Muscle of leg (tissue), 11 donors: ENCODE data around the gene SORCS1. TPM values are rescaled to one million over a fixed set of nuclear protein-coding genes. Genes with fewer than 3 reads are reported as not detected.

Experiments
- DNase-seq: peaks from one replicate; pipeline ENCODE4 v3.0.0; 2013
- H3K27ac ChIP-seq: one replicate; pipeline ENCODE4 v1.5.1; 2013; ENCODE audit warnings: mild to moderate bottlenecking, low read length, control low read depth
- H3K27me3 ChIP-seq: one replicate; pipeline ENCODE4 v1.6.1; 2013; ENCODE audit warnings: low read length; ENCODE audit not compliant: control insufficient read depth, insufficient read depth
- H3K36me3 ChIP-seq: one replicate; pipeline ENCODE4 v1.6.1; 2013; ENCODE audit warnings: low read length; ENCODE audit not compliant: control insufficient read depth, insufficient read depth
- H3K4me1 ChIP-seq: one replicate; pipeline ENCODE4 v1.6.1; 2013; ENCODE audit warnings: low read length; ENCODE audit not compliant: control insufficient read depth, insufficient read depth
- H3K4me3 ChIP-seq: one replicate; pipeline ENCODE4 v1.5.1; 2013; ENCODE audit warnings: low read length, control low read depth
- H3K9me3 ChIP-seq: replicated peaks from 2 replicates; pipeline ENCODE4 v1.6.1; 2013; ENCODE audit warnings: low read depth, low read length; ENCODE audit not compliant: control insufficient read depth
- WGBS: methylation state at CpG from one replicate; pipeline ENCODE4 v1.1.5; 2013; ENCODE audit warnings: missing lambda C conversion rate; ENCODE audit not compliant: insufficient coverage; 5-methylcytosine and 5-hydroxymethylcytosine counted together
- polyA plus RNA-seq, 8 donors: library from polyadenylated mRNA; unstranded; fragments of 120-200 nt; gene quantifications; one replicate each; pipeline versions ENCODE4 v1.2.1 to v1.2.3, GENCODE V29; 2013; ENCODE audit warnings: inconsistent platforms in 1 of 8, low replicate concordance in 1 of 8; ENCODE audit not compliant: insufficient read length in 8 of 8, insufficient read depth in 1 of 8
- total RNA-seq: library from RNA; stranded (reverse); fragments of 120-200 nt; gene quantifications from one replicate; pipeline ENCODE4 v1.2.4, GENCODE V29; 2013

Gene SORCS1
- total and polyA plus RNA-seq, 9 donors: 2.4 to 6.2 (median 3.8) TPM

DNA sequence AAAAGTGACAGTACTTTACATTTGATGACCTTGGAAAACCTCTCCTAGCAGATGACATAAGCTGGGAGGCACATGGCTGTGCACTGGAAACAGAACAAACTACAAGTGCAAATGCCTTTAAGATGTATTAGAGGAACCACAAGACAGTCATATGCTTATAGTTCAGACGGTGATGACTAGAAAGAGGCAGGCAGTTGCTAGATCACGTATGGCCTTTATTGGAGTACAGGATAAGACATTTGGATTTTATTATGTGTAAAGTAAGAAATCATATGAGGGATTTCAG is 290.0 kb downstream of the SORCS1 start:
- no peaks in the 10 kb centered on the region for H3K36me3 ChIP-seq
- H3K4me3 ChIP-seq: no peak overlapping the region
- no peaks in the 10 kb centered on the region for H3K27me3 ChIP-seq
- H3K27ac ChIP-seq: no peak overlapping the region
- H3K4me1 ChIP-seq: no peaks in the 10 kb centered on the region
- H3K9me3 ChIP-seq: peaks cover 2% of the 10 kb centered on the region
- no peak for DNase-seq
- no CpG with 5 or more reads among the region's 2 CpGs for WGBS

DNA sequence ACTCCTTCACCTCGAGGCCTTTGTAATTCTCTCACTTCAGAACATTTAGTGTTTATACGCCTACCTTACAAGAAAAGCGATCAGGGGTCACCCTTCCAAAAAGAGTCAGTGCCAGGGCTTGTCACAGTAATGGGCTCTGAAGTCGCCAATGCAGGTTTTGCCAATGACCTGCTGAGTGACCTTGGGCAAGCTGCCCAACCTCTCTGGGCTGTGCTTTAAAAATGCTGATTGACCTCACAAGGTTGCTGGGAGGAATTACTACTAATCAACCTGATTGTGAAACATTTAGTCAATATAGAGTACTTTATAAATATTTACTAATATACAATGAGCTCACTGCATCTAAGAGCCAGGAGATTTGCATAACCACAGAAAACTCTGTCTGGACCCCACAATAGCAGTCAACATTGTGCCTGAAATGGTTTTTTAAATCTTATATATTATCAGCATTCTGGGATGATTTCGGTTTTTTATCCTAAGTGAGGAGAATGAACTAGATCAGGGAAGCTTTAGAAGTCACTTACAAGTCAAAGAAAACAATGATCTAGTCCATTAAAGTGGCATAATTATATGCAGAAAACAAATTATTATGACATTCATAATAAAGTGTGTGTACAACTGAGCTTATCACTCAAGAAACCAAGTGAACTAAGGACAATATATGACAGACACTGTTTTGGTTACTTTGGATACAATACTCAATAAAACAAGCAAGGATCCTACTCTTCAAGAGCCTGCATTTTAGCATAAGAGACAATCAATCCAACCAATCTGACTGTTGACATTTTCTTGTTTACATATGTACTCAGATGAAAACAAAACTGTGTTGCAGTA is 290.5 kb downstream of the SORCS1 start:
- Histone ChIP-seq H3K4me3 (no peak overlapping the region), H3K36me3 (no peaks in the 10 kb centered on the region), H3K27ac (no peak overlapping the region), H3K9me3 (peaks cover 2% of the 10 kb centered on the region), H3K27me3 (no peaks in the 10 kb centered on the region), H3K4me1 (no peaks in the 10 kb centered on the region)
- DNase-seq: no peak
- WGBS: 90% methylated on average over 4 of the region's 5 CpGs

DNA sequence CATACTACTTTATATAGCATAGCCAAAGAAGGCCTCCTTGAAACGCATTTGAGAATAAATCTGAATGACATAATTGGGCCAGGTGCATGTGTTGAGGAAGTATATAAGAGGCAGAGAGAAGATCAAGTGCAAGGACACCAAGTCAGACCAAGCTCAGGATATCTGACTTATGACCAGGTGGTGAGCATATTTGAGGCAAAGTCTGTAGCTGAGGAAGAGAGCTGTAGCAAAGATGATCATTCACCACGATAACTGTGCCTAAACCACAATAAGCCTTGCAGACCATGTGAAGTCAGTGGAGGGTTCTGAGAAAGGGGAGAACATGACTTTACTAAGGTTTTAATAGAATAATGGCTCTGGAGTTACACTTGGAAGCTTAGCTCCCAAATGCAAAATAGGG is 292.3 kb downstream of the SORCS1 start:
- WGBS: 80% methylated on average over 1 of the region's 2 CpGs
- no peak for DNase-seq
- H3K9me3 ChIP-seq: peaks cover 2% of the 10 kb centered on the region
- H3K27ac ChIP-seq: no peak overlapping the region
- no peak overlapping the region for H3K4me3 ChIP-seq
- H3K27me3 ChIP-seq: no peaks in the 10 kb centered on the region
- H3K4me1 ChIP-seq: no peaks in the 10 kb centered on the region
- H3K36me3 ChIP-seq: no peaks in the 10 kb centered on the region

DNA sequence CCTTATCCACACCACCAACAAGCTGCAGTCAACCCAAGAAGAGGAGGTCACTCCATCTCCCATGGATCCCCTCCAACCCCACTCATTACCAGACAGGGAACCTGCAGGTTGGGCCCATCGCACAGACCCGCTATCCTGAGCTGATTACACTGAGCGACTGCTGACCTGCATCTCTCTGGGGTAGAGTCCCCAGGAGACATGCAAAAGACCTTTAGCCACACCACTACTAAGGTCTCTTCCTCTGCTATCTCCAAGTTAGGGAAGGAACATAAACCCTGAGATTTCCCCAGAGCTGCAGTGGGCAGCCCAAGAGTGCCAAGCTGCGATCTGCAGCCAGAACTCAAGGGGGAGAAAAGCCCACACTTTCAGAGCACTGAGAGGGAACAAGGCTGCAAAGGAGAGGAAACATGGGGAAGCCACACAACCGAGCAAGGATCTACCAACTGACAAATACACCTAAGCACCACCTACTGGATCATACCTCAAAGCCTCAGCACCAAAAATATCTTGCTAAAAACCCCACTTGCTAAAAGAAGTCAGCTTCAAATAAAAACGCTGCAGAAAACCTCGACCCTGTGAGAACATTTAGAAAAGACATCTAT is 298.2 kb downstream of the SORCS1 start:
- H3K9me3 ChIP-seq: peaks cover 3% of the 10 kb centered on the region
- no peak overlapping the region for H3K4me3 ChIP-seq
- 97% methylated on average over 6 of the region's 7 CpGs for WGBS
- DNase-seq: no peak
- no peaks in the 10 kb centered on the region for H3K4me1 ChIP-seq
- H3K36me3 ChIP-seq: no peaks in the 10 kb centered on the region
- no peaks in the 10 kb centered on the region for H3K27me3 ChIP-seq
- no peak overlapping the region for H3K27ac ChIP-seq

DNA sequence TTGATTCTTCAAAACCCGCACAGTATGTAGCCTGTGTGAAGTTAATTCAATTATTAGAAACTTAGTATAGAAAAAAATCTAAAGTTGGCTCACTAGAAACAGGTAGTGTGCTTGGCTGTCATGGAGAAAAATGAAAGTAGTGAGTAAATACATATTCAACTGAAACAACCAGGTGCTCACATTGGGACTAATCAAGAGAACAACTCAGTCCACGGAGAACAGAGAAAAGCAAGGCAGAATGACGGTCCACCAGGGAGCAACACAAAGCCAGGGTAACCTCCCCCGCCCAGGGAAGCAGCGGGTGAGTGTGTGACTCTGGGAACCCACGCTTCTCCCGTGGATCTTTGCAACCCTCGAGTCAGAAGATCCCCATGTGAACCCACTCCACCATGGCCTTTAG is 300.5 kb downstream of the SORCS1 start:
- Histone ChIP-seq H3K27me3 (no peaks in the 10 kb centered on the region), H3K4me3 (no peak overlapping the region), H3K4me1 (no peaks in the 10 kb centered on the region), H3K36me3 (no peaks in the 10 kb centered on the region), H3K9me3 (peaks cover 3% of the 10 kb centered on the region), H3K27ac (no peak overlapping the region)
- DNase-seq: no peak
- WGBS: 75% methylated on average over 7 of the region's 8 CpGs

DNA sequence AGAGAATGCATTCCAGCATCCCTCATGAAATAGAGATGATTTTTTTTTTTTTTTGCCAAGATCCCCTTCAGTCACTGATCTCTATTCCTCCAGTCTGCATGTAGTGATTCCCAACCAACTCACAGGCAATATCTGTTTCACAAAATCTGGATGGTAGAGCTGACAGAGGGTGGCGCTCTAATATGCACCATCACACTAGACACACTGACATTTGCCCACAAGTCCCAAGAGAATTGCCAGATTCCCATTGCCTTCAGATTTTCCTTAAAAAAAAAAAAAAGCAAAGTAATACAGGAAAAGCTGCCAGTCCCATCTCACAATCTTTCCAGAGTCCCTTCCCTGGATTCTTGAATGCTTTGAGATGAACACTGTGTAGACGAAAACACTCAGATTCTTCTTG is 301.0 kb downstream of the SORCS1 start:
- Histone ChIP-seq H3K36me3 (no peaks in the 10 kb centered on the region), H3K4me3 (no peak overlapping the region), H3K9me3 (peaks cover 3% of the 10 kb centered on the region), H3K27ac (no peak overlapping the region), H3K4me1 (no peaks in the 10 kb centered on the region), H3K27me3 (no peaks in the 10 kb centered on the region)
- DNase-seq: no peak
- no CpG with 5 or more reads among the region's 2 CpGs for WGBS

DNA sequence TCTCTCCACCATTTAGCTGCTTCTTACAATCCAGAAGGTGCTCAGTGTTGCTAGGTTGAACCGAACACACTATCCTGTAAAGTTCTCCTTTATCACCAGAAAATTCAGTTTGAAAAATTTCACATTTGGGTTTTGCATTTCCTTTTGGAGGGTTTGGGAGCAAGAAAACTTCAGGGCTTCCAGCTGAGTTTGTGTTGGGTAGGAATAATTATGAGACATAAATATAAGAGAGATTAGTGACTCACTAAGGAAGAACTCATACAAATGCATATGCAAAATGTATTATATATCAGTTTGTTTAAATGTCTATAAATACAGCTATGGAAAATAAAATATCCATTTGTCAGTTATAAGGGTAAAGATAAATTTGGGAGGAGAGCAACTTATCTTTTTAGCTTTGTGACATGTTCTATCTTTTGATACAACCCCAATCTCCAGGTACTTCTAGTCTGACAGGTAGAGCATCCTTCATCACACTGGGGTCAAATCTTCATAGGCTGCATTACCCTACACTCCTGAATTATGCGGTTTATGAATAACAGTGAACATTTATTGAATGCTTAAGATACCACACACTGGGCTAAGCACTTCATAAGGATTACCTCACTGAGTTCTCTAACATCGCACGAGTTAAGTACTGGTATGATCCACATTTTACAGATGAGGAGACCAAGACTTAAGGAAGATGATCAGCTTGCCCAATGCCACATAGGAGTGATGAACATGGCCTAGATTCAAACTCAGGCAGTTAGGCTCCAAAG is 304.4 kb downstream of the SORCS1 start:
- Histone ChIP-seq H3K36me3 (no peaks in the 10 kb centered on the region), H3K4me3 (no peak overlapping the region), H3K4me1 (no peaks in the 10 kb centered on the region), H3K27me3 (no peaks in the 10 kb centered on the region), H3K27ac (no peak overlapping the region), H3K9me3 (no peaks in the 10 kb centered on the region)
- WGBS: 92% methylated on average over 2 of the region's 4 CpGs
- no peak for DNase-seq

DNA sequence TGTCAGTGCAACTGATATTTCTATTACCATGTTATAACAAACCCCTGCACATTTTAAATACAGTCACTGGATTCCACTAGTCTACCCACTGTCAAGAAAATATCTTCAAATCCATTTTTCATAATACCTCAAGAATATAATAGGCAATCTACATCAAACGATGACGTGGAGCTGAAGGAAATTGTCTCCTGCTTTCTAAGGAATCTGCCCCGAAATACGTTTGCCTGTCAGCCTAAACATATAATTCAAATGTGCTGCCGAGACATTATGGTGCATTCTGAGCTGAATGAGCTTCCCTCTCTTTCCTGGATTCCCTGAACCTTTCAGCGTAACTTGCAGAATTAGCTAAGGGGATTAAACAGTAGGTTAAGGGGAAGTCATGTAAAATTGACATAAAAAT is 306.8 kb downstream of the SORCS1 start:
- Histone ChIP-seq H3K4me3 (no peak overlapping the region), H3K36me3 (no peaks in the 10 kb centered on the region), H3K27ac (no peak overlapping the region), H3K9me3 (no peaks in the 10 kb centered on the region), H3K27me3 (no peaks in the 10 kb centered on the region), H3K4me1 (no peaks in the 10 kb centered on the region)
- 67% methylated on average over 3 of the region's 6 CpGs for WGBS
- DNase-seq: no peak

DNA sequence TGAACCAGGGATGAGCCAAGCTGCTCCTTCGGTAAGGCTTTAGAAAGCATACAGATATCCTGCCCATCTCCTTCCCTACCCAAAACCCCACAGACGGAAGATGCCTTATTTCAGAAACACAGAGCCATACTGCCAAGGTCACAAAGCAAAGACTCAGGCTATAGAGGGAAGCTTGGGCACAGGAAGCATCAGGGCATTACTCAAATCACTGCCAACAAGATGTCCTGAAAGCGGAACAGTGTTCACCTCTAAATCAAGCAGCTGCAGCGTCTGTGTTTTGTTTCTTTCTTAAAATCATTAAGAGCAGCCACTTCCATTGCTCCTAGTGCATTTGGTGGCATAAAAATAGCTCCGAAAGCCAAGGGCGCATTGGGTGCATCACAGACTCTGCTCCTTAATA is 307.3 kb downstream of the SORCS1 start:
- Histone ChIP-seq H3K27ac (no peak overlapping the region), H3K4me1 (no peaks in the 10 kb centered on the region), H3K9me3 (no peaks in the 10 kb centered on the region), H3K4me3 (no peak overlapping the region), H3K36me3 (no peaks in the 10 kb centered on the region), H3K27me3 (no peaks in the 10 kb centered on the region)
- peak; percentile 10 for DNase-seq
- 85% methylated on average over 2 of the region's 6 CpGs for WGBS

DNA sequence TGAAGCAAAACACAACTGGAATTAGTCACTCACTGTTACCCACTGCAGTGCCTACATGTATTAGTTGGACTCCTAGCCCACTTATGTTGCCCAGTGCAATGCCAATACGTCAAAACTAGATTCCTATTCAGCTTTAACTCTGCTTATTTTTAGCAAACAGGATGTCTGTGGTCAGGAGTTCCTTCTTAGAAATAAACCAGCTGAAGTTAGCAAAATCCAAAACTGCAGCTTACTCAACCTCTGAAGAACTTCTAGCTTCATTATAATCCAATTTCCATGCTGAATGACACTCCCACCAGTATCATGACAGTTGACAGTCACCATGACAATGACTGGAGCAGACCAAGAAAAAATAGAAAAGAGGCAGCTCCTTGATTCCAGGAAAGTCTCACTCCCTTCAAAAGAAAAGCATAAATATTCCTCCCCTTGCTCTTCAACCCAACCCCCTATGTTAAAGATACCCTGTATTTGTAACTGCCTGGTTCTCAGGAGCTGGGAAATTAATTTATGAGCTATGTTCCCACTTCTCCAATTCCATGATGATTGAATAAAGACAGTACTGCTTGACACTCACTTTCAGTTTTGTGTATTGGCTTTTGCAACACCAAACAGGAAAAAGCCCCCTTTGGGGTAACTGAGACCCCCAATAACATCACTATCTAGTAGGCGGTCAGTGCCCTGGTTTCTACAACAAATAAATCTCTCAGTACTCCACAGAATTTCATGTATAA is 327.4 kb downstream of the SORCS1 start:
- WGBS: 83% methylated on average over 1 of the region's 2 CpGs
- Histone ChIP-seq H3K9me3 (no peaks in the 10 kb centered on the region), H3K27ac (no peak overlapping the region), H3K4me1 (no peaks in the 10 kb centered on the region), H3K27me3 (no peaks in the 10 kb centered on the region), H3K36me3 (no peaks in the 10 kb centered on the region), H3K4me3 (no peak overlapping the region)
- peak; percentile 68 for DNase-seq
